GM12878 (cell line): ENCODE measurements around the gene ATXN1. TPM values are rescaled to one million over a fixed set of nuclear protein-coding genes. Genes with fewer than 3 reads are reported as not detected.

ENCODE experiments used
- ATAC-seq: fragments of 200-7000 bp; cut with Tn5 transposase; 3 replicates; pipeline ENCODE4 v1.9.1; 2020; ENCODE audit warnings: mild to moderate bottlenecking, moderate library complexity
- BruUV-seq: library from RNA; stranded (reverse); fragments of 400-500 nt; replicated peaks from 2 replicates; lab custom pipeline; 2021; lab: Mats Ljungman, UMichigan
- CTCF ChIA-PET: fragments of 300-600 bp; sonication (Branson Sonifier 250); formaldehyde crosslinking; extraction: SDS; loops from one replicate; lab custom pipeline; 2021; ENCODE audit warnings: inconsistent platforms; lab: Yijun Ruan, JAX
- POLR2A ChIA-PET: fragments of 350-600 bp; formaldehyde crosslinking; extraction: SDS; loops from one replicate; lab custom pipeline; 2021; ENCODE audit warnings: inconsistent platforms; lab: Charles Lee
- RAD21 ChIA-PET: fragments of 300-600 bp; sonication (Branson Sonifier 250); formaldehyde crosslinking; loops from one replicate; lab custom pipeline; 2023; ENCODE audit warnings: antibody characterized with exemption; ENCODE audit not compliant: unreplicated experiment; lab: Charles Lee
- SMC1A ChIA-PET: fragments of 300-600 bp; sonication (Branson Sonifier 250); formaldehyde crosslinking; loops from one replicate; lab custom pipeline; 2023; ENCODE audit not compliant: unreplicated experiment, uncharacterized antibody; lab: Charles Lee
- DNase-seq: peaks from one replicate; pipeline ENCODE4 v3.0.0-alpha.2; 2011; ENCODE audit warnings: low read depth, low spot score
- FAIRE-seq: peaks from 3 replicates; lab custom pipeline; 2011; peaks lifted over from hg19 to GRCh38; lab: Jason Lieb, UNC
- H2AFZ ChIP-seq: 2 replicates; pipeline ENCODE4 v1.6.0; 2011; ENCODE audit warnings: low read depth, low read length, control low read depth; ENCODE audit not compliant: control insufficient read depth
- H3K27ac ChIP-seq: 2 replicates; pipeline ENCODE4 v1.5.1; 2011; ENCODE audit warnings: control low read depth; ENCODE audit not compliant: control insufficient read depth, insufficient read depth
- H3K27me3 ChIP-seq, 2 experiments: replicated peaks in 1 of 2; 2 replicates each; pipeline versions ENCODE4 v1.6.0 to v1.6.1; 2011; ENCODE audit warnings: low read length in 1 of 2; ENCODE audit not compliant: control insufficient read depth in 2 of 2, insufficient read depth in 2 of 2
- H3K36me3 ChIP-seq, 2 experiments: 2 replicates each; pipeline ENCODE4 v1.5.1; 2011; ENCODE audit warnings: low read length in 1 of 2; ENCODE audit not compliant: control insufficient read depth in 2 of 2, insufficient read depth in 2 of 2
- H3K4me1 ChIP-seq: 2 replicates; pipeline ENCODE4 v1.6.1; 2011; ENCODE audit warnings: mild to moderate bottlenecking, low read length, moderate library complexity, mixed read lengths; ENCODE audit not compliant: control insufficient read depth, insufficient read depth
- H3K4me2 ChIP-seq: 2 replicates; pipeline ENCODE4 v1.6.0; 2011; ENCODE audit warnings: control low read depth; ENCODE audit not compliant: control insufficient read depth, insufficient read depth
- H3K4me3 ChIP-seq: fragments of 200-600 bp; sonication (generic); 2 replicates; pipeline ENCODE4 v1.5.1; 2016
- H3K79me2 ChIP-seq: 2 replicates; pipeline ENCODE4 v1.6.0; 2011; ENCODE audit warnings: low read length; ENCODE audit not compliant: control insufficient read depth, insufficient read depth
- H3K9ac ChIP-seq: 2 replicates; pipeline ENCODE4 v1.8.0; 2011; ENCODE audit warnings: low read length, control low read depth, mixed read lengths; ENCODE audit not compliant: control insufficient read depth, insufficient read depth
- H3K9me3 ChIP-seq: replicated peaks from 3 replicates; pipeline ENCODE4 v1.5.1; 2011; ENCODE audit warnings: mild to moderate bottlenecking, low read length; ENCODE audit not compliant: control insufficient read depth, insufficient read depth
- H4K20me1 ChIP-seq: 2 replicates; pipeline ENCODE4 v1.6.0; 2011; ENCODE audit not compliant: control insufficient read depth, insufficient read depth
- ATF3 ChIP-seq: IDR thresholded peaks from 2 replicates; pipeline ENCODE4 v1.6.1; 2011; ENCODE audit warnings: low read depth, mild to moderate bottlenecking, low read length, moderate library complexity, borderline replicate concordance; ENCODE audit errors: extremely low read depth
- DPF2 ChIP-seq: fragments of 450-650 bp; IDR thresholded peaks from 2 replicates; pipeline ENCODE4 v1.6.1; 2017; ENCODE audit warnings: mild to moderate bottlenecking
- MLLT1 ChIP-seq: fragments of 450-650 bp; IDR thresholded peaks from 2 replicates; pipeline ENCODE4 v1.6.1; 2016; ENCODE audit warnings: mild to moderate bottlenecking
- YBX1 ChIP-seq: fragments of 450-650 bp; IDR thresholded peaks from 2 replicates; pipeline ENCODE4 v1.6.1; 2016; ENCODE audit warnings: antibody characterized with exemption
- ZSCAN29 ChIP-seq: fragments of 450-650 bp; IDR thresholded peaks from 2 replicates; pipeline ENCODE4 v1.6.1; 2017; ENCODE audit warnings: mild to moderate bottlenecking, moderate library complexity
- WGBS: methylation state at CpG from one replicate; pipeline ENCODE4 v1.1.6; 2016; ENCODE audit warnings: low lambda C conversion rate; ENCODE audit not compliant: insufficient replicate concordance, insufficient coverage; ENCODE audit errors: missing lambda C conversion rate; 5-methylcytosine and 5-hydroxymethylcytosine counted together
- in situ Hi-C: fragments of 300-500 bp; cut with MboI; formaldehyde crosslinking; loops from 9 replicates; pipeline ENCODE4 v1.14.3; 2018; ENCODE audit warnings: mixed read lengths
- intact Hi-C: fragments of 100-400 bp; cut with micrococcal nuclease; formaldehyde crosslinking; loops from one replicate; pipeline ENCODE4 v1.14.2; 2022; ENCODE audit not compliant: unreplicated experiment
- polyA plus RNA-seq, 11 experiments: library from polyadenylated mRNA; depleted of rRNA in 4 of 11; unstranded in 6 of 11; stranded (reverse) in 5 of 11; fragments of >200 nt; fragmentation: Nextera tagmentation in 4 of 11; fragmentation: Illumina TruSeq in 1 of 11; extraction: Ambion mirVana in 4 of 11; extraction: Trizol in 1 of 11; gene quantifications; 1 replicate in 1 of 11; 2 replicates in 10 of 11; pipeline versions ENCODE4 v1.2.1 to v1.2.3, GENCODE V29; 2011 to 2016; ENCODE audit warnings: inconsistent platforms in 2 of 11, missing spikeins in 2 of 11, low read depth in 1 of 11
- total RNA-seq, 4 experiments: library from RNA; depleted of rRNA in 3 of 4; stranded (reverse); fragments of >200 nt in 3 of 4; fragmentation: Illumina TruSeq in 1 of 4; extraction: Trizol in 1 of 4; gene quantifications; 2 replicates each; pipeline versions ENCODE4 v1.2.1 to v1.2.3, GENCODE V29; 2013 to 2021

ATXN1 gene
- total and polyA plus RNA-seq, 10 of the 15 experiments (the other 5 are each of a cell fraction or from before 2014, with no cell fraction given) = 12.2 to 51.2 (median 20.5) TPM

GRCh38 chr6:16359563-16359962 is 401.7 kb downstream of the ATXN1 start:
- 88% methylated on average over 6 of the region's 6 CpGs for WGBS

More at GRCh38 chr6:16359563-16359962, 401.7 kb downstream of the ATXN1 start:
- Histone ChIP-seq H3K9ac (no peak overlapping the region), H3K79me2 (no peaks in the 10 kb centered on the region), H3K36me3 (peaks cover 0 to 9% of the 10 kb centered on the region in 2 experiments; a peak in 2 of 4 replicates), H3K4me3 (no peak overlapping the region), H3K27ac (no peak overlapping the region), H4K20me1 (no peaks in the 10 kb centered on the region), H3K4me2 (no peak overlapping the region), H2AFZ (no peak overlapping the region), H3K27me3 (no peaks in the 10 kb centered on the region), H3K4me1 (no peaks in the 10 kb centered on the region), H3K9me3 (no peaks in the 10 kb centered on the region)
- in situ Hi-C loops = no loop called here
- FAIRE-seq = no peak
- intact Hi-C loops = no loop called here
- RAD21 ChIA-PET = interaction anchor here (0.6 to 1.7 kb wide), 3 partner anchors 15 to 314 kb away, joined by 3 to 4 read pairs (median 4); no protein-coding TSS in a partner anchor
- POLR2A ChIA-PET = no interaction called here
- no TSS peak for BruUV-seq
- SMC1A ChIA-PET = no interaction called here
- no peak for DNase-seq
- CTCF ChIA-PET = interaction anchor here (1.2 kb wide), 1 partner anchor 10 kb away, joined by 3 read pairs; no protein-coding TSS in a partner anchor
- ATAC-seq = no peak
- no peak for TF ChIP-seq DPF2
- TF ChIP-seq MLLT1 = no peak
- TF ChIP-seq ATF3 = no peak
- no peak for TF ChIP-seq YBX1
- no peak for TF ChIP-seq ZSCAN29
